ENCODE results near the gene SORL1-AS1.

The SORL1-AS1 gene

DNA sequence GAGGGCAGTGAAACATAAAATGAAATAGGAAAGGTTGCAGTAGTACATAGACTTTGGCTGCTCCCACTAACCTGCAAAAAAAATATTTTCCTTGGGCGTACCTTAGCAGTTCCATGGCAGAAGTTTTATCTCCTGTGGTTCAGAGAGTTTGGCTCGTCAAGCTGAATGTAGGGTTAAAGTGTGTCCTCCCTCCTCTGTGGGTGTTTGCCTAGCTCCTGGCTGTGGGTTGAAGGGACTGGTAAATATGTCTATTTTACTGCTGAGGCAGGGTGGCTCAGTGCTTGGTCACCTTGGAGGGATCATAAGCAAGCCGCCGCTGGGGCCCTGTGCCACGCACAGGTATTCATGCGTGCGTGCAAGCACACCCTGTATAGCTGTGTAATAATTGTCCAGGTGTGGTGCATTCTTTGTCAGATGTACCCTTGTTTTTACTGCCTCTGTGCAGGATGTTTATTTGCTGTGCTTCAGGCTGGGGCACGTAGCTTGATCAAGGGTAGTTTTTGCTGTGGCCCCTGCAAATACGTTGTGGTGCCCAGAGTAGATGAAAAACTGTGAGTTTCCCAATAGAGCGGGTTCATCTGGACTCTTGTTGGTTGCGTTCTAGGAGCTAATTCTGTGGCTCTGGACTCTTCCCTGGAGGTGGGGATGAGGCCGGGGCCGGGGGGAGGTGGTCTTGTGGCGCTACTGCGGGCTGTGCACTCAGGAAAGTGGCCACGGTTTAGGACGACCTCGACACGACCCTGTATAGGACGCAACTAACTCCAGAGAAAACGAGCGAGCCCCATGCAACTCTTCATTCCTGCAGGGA, 1.4 kb downstream of the SORL1-AS1 start:
- no peak for DNase-seq

- DNase-seq, result no peak
These were observed 2.4 kb downstream of the SORL1-AS1 start for GRCh38 chr11:121450401-121450800.

DNA sequence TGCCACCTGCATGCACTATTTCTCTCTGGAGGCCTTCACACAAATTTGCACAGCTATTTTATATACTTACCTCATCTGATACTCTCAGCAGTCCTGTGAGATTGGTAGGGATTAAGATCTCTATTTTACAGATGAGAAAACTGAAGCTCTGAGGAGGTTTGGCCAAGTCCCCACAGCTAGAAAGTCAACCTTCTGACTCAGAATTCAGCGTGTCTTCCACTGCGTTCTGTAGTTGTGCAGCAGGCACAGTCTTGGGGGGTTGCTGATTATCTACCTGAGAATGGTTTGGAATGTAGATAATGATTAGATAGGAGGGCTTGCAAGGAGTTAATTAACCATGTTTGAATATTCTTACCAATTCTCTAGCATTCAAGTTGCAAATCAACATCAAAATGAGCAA, 3.1 kb downstream of the SORL1-AS1 start:
- DNase-seq, result no peak

DNA sequence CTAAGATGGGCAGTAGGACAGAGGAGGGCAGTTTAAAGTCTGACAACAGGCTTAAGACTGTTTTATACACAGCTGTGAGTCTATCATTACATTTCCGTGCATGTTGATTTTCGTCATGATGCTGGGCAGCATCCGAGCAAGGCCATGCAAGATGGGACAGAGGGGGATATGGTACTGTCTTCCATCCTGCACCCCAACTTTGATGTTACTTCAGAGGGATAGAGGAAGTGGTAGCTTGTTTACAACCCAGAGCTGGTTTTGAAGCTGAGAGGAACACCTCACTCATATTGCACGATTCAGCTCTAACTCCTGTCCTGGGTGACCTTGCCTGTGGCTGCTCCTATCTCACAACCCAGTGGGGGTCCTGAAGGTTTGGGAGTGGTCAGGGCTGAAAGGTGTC, 3.6 kb downstream of the SORL1-AS1 start:
- no peak for DNase-seq

- no peak for DNase-seq
These were observed 4.3 kb downstream of the SORL1-AS1 start for GRCh38 chr11:121448431-121448941.

DNA sequence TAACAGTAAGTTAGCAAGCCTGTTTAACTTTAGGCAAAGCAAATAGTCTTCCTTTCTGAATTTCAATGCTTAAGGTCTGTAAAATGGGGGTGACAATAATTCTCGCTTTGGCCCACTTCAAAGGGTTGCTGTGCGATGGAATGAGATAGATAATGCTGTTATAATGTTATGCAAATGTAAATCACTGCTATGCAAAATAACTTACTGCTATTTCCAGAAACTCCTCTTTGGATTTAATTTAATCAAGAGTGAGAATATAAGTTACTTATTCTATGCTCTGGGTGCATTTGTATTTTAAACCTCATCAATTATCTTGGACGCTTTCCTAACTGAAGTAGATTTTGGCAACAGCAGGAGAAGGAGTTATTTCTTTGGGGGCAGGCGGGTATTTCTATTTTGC, 4.8 kb downstream of the SORL1-AS1 start:
- no peak for DNase-seq

DNA sequence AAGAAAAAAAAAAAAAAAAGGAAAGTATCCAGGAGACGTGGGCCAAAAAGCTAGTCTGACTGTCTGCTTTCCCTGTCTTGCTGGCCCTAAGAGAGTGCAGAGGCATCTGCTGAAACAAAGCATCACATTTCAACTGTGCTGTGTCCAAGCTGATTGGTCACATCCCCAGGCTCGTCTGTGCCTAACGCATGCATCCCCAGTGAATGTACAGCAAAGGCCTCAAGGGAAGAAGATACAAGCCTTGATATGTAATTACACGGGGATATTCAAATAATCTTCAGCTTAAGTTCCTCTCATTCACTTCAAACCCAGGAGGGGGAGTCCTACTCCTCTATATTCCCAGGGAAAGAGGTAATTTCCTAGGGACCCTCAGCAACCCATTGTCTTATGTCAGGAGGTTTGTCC, 6.0 kb downstream of the SORL1-AS1 start:
- peak; percentile 34 for DNase-seq

- DNase-seq, result no peak
These were observed 7.5 kb downstream of the SORL1-AS1 start for GRCh38 chr11:121445071-121445768.

GRCh38 chr11:121444526-121444925, 8.2 kb downstream of the SORL1-AS1 start:
- DNase-seq, result no peak

- DNase-seq, result no peak
These were observed 9.0 kb downstream of the SORL1-AS1 start for GRCh38 chr11:121443688-121444275.

DNA sequence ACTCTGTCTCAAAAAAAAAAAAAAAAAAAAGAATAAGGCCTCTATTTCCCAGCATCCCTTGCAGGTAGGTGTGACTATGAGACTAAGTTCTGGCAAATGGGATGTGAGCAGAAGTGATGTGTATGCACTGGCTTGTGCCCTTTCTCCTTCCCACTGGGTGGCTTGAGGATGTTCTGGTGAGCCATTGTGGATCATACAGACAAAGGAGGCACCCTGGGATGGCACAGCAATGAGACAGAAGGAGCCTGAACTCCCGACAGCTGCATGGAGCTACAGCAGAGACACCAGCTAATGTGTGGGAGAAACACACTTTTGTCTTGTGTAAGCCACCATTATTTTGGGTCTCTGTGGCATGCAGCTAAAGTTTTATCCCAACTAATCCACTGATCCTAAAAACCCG, 11.2 kb downstream of the SORL1-AS1 start:
- no peak for DNase-seq

- no peak for DNase-seq
These were observed 13.0 kb downstream of the SORL1-AS1 start for GRCh38 chr11:121439759-121440158.

DNA sequence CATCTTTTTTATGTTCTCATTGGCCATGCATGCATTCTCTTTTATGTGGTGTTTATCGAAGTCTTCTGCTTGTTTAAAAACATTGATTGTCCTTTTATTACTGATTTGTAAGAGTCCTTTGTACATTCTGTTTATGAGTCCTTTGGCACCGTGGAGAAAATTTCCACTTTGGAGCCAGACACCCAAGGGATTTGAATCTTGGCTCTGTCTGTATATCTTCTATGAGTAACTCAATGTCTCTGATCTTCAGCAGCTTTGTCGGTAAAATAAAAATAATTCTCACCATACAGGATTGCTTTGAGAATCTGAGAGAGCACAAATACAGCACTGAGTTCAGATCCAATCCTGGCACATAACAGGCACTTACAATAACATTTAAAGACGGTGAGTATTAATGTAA, 13.4 kb downstream of the SORL1-AS1 start:
- peak; percentile 18 for DNase-seq

GRCh38 chr11:121437686-121438078, 15.1 kb downstream of the SORL1-AS1 start:
- no peak for DNase-seq

DNA sequence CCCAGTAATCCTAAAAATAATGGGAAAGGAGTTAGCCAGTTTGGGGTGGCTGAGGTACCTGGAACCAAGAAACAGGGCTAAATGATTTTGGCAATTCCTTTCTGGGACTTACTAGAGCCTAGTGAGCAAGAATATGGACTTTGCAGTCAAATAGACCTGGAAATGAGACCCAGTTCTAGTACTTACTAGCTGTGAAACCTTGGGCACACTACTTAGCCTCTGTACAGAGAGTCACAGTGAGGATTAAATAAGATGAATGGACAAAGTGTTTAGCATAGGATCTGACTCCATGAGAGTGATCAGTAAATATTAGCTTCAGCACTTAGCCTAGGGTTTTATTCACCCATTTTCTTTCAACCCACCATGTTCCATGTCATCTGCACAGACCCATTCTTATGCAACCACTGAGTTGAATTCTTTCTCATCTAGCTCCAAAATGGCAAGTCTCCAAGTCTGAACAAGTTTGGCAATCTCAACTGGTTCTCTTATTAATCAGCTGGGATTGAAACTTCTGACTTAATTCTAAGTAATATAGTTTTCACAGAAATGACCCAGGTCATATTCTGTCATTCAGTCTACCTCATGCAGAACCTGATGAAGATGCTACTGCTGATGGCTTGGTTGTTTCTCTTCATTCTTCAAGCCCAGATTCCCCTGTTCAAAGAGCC, 15.6 kb downstream of the SORL1-AS1 start:
- no peak for DNase-seq

DNA sequence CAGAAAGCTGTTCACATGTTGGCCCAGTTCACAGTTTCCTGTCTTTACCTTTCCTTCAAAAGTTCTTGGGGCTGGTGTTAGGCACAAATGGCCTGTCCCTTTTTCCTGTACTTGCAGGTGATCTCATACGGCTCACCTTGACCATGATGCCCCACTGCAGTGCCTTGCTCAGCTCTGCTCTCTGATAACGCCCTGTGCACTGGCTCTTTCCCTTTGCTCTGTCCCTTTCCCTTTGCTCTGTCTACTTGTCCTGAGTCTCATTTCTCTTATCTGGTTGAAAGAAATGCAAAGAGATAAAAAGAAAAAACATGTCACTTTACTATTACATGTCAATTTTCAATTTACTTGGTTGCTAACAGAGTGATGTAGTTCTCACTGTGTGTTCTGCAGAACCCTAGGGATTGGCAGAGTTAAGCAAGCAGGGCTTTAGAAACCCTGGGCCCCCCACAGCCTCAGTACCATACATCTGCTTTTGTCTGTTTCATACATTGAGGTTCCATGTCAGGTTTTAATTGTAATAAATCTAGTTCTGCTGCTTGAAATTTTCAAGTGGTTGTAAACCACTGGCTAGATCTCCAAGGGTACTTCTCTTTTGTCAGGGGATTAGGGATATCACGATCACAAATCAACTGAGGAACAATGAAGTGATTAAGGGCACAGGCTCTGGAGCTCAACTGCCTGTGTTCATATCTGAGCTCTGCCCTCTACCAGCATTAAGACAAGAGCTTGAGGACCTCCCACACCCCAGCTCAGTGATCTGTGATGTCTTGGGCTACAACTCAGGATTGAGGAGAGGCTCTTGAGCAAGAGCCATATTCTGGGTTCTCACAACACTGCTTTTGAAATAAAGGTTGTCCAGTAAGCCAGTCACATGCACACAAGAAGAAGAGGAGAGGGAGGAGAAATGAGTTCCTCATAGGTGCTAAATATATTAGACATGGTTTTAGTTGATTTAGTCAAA, 16.9 kb downstream of the SORL1-AS1 start:
- no peak for DNase-seq

- DNase-seq, result no peak
These were observed 17.6 kb downstream of the SORL1-AS1 start for GRCh38 chr11:121435132-121435531.

- no peak for DNase-seq
These were observed 20.8 kb downstream of the SORL1-AS1 start for GRCh38 chr11:121431820-121432526.

- no peak for DNase-seq
These were observed 23.2 kb downstream of the SORL1-AS1 start for GRCh38 chr11:121429556-121429955.

GRCh38 chr11:121427400-121427744, 25.4 kb downstream of the SORL1-AS1 start:
- DNase-seq, result no peak

Measured in fibroblast of skin of back (primary cell).